ENCODE data around the gene FAF1.

Gene FAF1

DNA sequence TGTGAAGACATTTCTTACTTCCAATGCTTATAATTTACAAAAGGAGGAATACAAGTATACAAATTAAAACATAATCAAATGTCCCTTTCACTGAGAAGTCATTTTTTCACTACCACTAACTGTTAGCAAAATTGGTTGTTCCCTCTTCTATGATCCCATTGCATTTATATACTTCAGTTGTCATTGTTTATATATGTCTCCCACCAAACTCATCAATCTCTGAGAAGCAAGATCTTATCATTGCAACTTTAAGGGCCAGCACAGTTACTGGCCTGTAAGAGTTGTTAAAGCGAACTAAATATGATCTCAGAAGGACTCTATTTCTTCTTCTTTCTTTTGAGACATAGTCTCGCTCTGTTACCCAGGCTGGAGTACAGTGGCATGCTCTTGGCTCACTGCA lies 313.5 kb downstream of the FAF1 start:
- Histone ChIP-seq H3K36me3 (replicated peaks; ENCODE audit: low read depth, low read length) (no peaks in the 10 kb centered on the region), H4K20me1 (ENCODE audit: insufficient read depth, low read length) (no peaks in the 10 kb centered on the region), H3K4me3 (ENCODE audit: low read length) (no peak overlapping the region)

DNA sequence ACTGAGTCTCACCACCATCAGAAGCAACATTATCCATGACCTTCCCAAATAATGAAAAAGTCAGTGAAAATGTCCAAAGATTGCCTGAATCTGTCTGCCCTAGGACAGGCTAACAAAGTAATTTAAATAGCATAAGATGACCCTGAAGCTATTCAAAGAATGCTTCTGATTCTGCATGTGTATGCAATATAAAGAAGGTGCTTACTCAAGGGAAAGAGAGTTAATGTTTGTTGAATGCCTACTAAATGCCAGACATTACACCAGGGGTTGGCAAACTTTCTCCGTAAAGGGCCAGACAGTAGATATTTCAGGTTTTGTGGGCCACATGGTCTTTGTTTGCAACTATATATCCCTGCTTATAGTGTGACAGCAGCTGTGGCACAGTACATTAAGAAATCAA lies 314.9 kb downstream of the FAF1 start:
- Histone ChIP-seq H3K36me3 (replicated peaks; ENCODE audit: low read depth, low read length) (no peaks in the 10 kb centered on the region), H2AFZ (ENCODE audit: low read depth, low read length) (no peak overlapping the region), H3K4me3 (ENCODE audit: low read length) (no peak overlapping the region), H3K27me3 (ENCODE audit: low read depth, low read length) (no peaks in the 10 kb centered on the region), H3K9ac (ENCODE audit: low read length) (no peak overlapping the region), H4K20me1 (ENCODE audit: insufficient read depth, low read length) (no peaks in the 10 kb centered on the region), H3K9me3 (ENCODE audit: insufficient read depth, low read length) (no peaks in the 10 kb centered on the region), H3K4me2 (ENCODE audit: low read length) (no peak overlapping the region), H3K27ac (ENCODE audit: low read length) (no peak overlapping the region), H3K79me2 (ENCODE audit: low read length) (no peaks in the 10 kb centered on the region), H3K4me1 (ENCODE audit: low read length) (no peaks in the 10 kb centered on the region)
- TF ChIP-seq EZH2phosphoT487 (IDR thresholded peaks at IDR 0.05; ENCODE audit: low read depth): no peak
- TF ChIP-seq, protein P1, sequence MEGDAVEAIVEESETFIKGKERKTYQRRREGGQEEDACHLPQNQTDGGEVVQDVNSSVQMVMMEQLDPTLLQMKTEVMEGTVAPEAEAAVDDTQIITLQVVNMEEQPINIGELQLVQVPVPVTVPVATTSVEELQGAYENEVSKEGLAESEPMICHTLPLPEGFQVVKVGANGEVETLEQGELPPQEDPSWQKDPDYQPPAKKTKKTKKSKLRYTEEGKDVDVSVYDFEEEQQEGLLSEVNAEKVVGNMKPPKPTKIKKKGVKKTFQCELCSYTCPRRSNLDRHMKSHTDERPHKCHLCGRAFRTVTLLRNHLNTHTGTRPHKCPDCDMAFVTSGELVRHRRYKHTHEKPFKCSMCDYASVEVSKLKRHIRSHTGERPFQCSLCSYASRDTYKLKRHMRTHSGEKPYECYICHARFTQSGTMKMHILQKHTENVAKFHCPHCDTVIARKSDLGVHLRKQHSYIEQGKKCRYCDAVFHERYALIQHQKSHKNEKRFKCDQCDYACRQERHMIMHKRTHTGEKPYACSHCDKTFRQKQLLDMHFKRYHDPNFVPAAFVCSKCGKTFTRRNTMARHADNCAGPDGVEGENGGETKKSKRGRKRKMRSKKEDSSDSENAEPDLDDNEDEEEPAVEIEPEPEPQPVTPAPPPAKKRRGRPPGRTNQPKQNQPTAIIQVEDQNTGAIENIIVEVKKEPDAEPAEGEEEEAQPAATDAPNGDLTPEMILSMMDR (IDR thresholded peaks at IDR 0.05; ENCODE audit: low read depth, low read length): no peak

More for the DNA sequence above, 313.5 kb downstream of the FAF1 start:
- Histone ChIP-seq H3K4me1 (ENCODE audit: low read length) (no peaks in the 10 kb centered on the region), H3K79me2 (ENCODE audit: low read length) (no peaks in the 10 kb centered on the region), H3K27ac (ENCODE audit: low read length) (no peak overlapping the region), H3K4me2 (ENCODE audit: low read length) (no peak overlapping the region), H3K9ac (ENCODE audit: low read length) (no peak overlapping the region), H2AFZ (ENCODE audit: low read depth, low read length) (no peak overlapping the region), H3K9me3 (ENCODE audit: insufficient read depth, low read length) (no peaks in the 10 kb centered on the region), H3K27me3 (ENCODE audit: low read depth, low read length) (no peaks in the 10 kb centered on the region)
- TF ChIP-seq, protein P1 (IDR thresholded peaks at IDR 0.05; ENCODE audit: low read depth, low read length): no peak
- TF ChIP-seq EZH2phosphoT487 (IDR thresholded peaks at IDR 0.05; ENCODE audit: low read depth): no peak

DNA sequence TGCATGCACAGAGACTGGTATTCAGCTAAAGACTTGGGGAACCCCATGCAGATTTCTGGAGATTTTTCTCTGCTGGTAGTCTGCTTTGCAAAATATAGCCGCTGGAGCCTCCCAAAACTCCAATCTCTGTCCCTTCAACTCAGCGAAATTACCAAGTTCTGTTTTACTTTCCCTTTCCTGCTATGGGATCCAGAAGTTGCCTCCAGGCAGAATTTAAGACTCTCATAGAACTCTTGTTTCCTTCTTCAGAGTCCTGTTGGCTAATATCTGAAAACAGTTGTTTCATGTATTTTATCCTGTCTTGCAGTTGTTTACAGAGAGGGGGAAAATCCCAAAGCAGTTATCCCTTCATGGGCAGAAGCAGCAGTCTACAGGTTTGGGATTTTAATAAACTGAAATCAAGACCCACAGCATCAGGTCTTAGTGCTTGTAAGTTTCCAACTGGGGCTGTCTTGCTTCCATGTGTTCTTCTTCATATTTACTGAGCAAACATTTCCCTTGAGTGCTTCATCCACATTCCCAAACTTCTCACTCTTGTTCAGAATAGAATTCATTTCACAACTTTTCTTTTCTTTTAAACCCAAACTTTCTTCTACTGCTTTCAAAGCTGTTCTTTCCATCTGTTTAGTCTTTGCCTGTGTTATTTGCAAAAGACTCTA lies 315.5 kb downstream of the FAF1 start:
- H3K79me2 ChIP-seq (ENCODE audit: low read length): no peaks in the 10 kb centered on the region

DNA sequence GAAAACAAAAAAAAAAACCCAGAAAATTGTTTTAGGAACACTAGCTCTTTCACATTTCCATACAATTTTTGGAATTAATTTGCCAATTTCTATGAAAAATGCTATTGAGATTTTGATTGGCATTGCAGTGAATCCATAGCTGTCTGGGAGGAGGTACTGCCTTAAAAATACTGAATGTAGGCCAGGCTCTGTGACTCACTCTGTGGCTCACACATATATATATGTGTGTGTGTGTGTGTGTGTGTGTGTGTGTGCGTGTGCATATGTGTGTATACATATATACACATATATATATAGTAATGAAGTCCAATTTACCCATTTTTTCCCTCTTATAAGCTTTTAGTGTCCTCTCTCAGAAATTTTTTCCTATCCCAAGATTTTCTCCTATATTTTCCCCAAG lies 322.6 kb downstream of the FAF1 start:
- Histone ChIP-seq H3K79me2 (ENCODE audit: low read length) (no peaks in the 10 kb centered on the region), H3K4me3 (ENCODE audit: low read length) (no peak overlapping the region), H3K36me3 (replicated peaks; ENCODE audit: low read depth, low read length) (no peaks in the 10 kb centered on the region), H2AFZ (ENCODE audit: low read depth, low read length) (no peak overlapping the region), H3K4me1 (ENCODE audit: low read length) (no peaks in the 10 kb centered on the region), H3K27me3 (ENCODE audit: low read depth, low read length) (no peaks in the 10 kb centered on the region), H4K20me1 (ENCODE audit: insufficient read depth, low read length) (no peaks in the 10 kb centered on the region), H3K4me2 (ENCODE audit: low read length) (no peak overlapping the region), H3K9ac (ENCODE audit: low read length) (no peak overlapping the region), H3K9me3 (ENCODE audit: insufficient read depth, low read length) (no peaks in the 10 kb centered on the region), H3K27ac (ENCODE audit: low read length) (no peak overlapping the region)
- TF ChIP-seq, protein P1 (IDR thresholded peaks at IDR 0.05; ENCODE audit: low read depth, low read length): no peak
- no peak for TF ChIP-seq EZH2phosphoT487 (IDR thresholded peaks at IDR 0.05; ENCODE audit: low read depth)

More for the DNA sequence above, 315.5 kb downstream of the FAF1 start:
- no peaks in the 10 kb centered on the region for H3K36me3 ChIP-seq (replicated peaks; ENCODE audit: low read depth, low read length)
- no peak overlapping the region for H3K27ac ChIP-seq (ENCODE audit: low read length)
- H2AFZ ChIP-seq (ENCODE audit: low read depth, low read length): no peak overlapping the region
- H4K20me1 ChIP-seq (ENCODE audit: insufficient read depth, low read length): no peaks in the 10 kb centered on the region
- H3K9ac ChIP-seq (ENCODE audit: low read length): no peak overlapping the region
- H3K4me1 ChIP-seq (ENCODE audit: low read length): no peaks in the 10 kb centered on the region
- TF ChIP-seq, protein P1 (IDR thresholded peaks at IDR 0.05; ENCODE audit: low read depth, low read length): no peak
- TF ChIP-seq EZH2phosphoT487 (IDR thresholded peaks at IDR 0.05; ENCODE audit: low read depth): no peak
- H3K27me3 ChIP-seq (ENCODE audit: low read depth, low read length): no peaks in the 10 kb centered on the region
- H3K9me3 ChIP-seq (ENCODE audit: insufficient read depth, low read length): no peaks in the 10 kb centered on the region
- no peak overlapping the region for H3K4me3 ChIP-seq (ENCODE audit: low read length)
- H3K4me2 ChIP-seq (ENCODE audit: low read length): no peak overlapping the region

Measured in OCI-LY3 (cell line).